NCI-H510A treated with DMSO at 0.1 percent for 48 hours (cell line): ENCODE measurements around the gene CNPPD1.
A peak's percentile ranks its signal among the peaks of the same experiment; 100 is the strongest.

ENCODE experiments used
- DNase-seq: peaks from one replicate; lab custom pipeline; 2025; lab: John Stamatoyannopoulos, UW

Gene CNPPD1

DNA sequence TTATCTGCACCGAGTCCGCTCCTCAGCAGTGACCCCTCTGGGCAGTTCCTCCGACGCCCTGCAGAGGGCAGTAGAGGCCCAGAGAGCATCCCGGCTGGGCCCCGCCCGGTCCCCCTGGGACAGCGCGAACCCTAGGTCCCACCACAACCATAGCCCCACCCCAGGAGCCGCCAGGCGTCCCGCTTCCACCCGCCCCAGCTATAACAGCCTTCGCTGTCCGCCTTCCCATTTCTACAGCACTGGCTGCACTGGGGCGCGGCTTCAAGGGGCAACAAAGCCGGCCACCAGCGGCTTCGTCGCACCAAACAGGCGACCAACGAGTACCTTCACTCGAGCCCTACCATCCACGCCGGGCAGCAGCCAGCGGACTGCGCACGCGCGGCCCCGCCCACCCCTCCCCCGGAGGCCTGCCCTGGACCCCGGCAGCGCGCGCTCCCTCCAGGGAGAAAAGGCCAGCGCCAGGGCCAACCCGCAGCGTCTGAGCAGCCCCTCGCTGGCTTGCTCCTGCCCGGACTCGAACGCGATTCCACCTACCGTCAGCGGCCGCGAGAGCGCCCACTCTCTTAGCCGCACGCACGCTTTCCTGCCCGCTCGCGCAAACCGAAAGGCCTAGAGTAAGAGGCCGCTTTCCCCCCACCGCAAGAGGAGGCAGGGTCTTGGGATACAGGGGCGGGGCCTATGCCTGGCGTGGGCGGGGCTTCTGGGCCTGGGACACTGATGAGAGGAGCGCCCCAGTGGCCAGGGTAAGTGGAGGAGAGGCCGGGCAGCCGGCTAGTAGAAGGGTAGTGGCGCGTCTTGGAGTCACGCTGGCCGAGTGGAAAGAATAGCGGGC lies 16.3 kb downstream of the CNPPD1 start, which contains the start of gene NHEJ1:
Gene NHEJ1, minus strand, starts transcription at position 630 of the 832 bp plus-strand sequence. CDS start 2,453 bp downstream, outside the sequence.
- DNase-seq, result peak; percentile 89

- no peak for DNase-seq
Observed at GRCh38 chr2:219159771-219160185, 16.9 kb downstream of the CNPPD1 start.

GRCh38 chr2:219158586-219158985 lies 18.1 kb downstream of the CNPPD1 start:
- DNase-seq, result no peak

DNA sequence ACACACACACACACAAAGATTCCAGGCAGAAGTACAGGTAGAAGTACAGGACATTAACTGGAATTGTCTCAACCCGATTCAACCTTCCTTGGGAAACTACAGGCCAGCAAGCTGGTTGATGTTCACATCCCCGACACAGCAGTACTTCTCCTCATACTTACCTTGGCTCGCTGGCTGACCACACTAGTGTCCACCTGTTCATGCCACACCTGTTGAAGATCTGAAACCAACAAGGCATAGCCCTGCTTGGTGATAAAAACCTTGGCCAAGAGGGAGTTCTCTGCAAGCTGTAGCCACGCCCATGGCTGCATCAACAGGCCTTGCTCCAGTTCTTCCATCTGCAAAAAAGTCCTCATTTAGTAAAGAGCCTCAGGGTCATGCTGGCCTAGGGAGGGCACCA lies 18.7 kb downstream of the CNPPD1 start:
- DNase-seq, result no peak

DNA sequence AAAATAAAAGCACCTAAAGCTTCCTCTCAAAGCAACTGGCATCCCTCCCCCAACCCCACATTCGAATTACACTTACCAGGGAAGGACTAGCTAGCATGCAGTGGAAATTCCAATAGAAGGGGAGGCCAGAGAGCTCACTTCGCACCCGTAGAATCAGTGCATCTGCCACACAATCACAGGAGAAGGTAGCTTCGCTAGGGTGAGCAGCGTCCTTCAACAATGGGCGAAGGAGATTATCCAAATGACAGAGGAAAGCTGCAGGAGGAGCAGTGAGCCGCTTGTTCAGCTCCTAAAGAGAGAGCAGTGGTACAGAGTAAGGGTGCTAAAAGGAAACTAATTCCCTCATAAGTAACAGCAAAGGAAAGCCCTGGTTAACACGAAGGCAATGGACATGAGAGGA lies 19.3 kb downstream of the CNPPD1 start:
- no peak for DNase-seq

DNA sequence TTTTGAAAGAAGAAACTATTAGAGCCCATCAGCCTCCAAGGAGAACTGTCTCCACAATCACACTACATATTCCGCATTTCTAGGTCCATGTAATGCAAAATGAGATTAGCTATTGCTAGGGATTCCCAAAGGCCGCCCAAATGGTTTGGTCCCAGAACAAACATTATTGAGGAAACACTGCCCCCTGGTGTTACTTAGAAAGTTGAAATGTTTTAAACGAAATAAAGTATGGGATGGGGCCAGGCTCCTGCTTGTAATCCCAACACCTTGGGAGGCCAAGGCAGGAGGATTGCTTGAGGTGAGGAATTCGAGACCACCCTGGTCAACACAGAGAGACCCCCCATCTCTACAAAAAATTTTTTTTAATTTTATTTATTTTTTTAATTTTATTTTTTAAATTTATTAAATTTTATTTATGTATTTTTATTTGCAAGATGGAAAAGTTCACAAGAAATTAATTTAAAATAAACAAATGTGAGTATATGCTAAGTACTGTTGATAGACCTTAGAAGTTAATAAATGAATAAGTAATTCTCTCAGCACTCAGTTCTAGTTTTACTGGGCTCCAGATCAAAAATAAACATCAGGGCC lies 21.6 kb downstream of the CNPPD1 start:
- peak; percentile 83 for DNase-seq

- peak; percentile 24 for DNase-seq
Observed at GRCh38 chr2:219149667-219150066, 27.1 kb downstream of the CNPPD1 start.

DNA sequence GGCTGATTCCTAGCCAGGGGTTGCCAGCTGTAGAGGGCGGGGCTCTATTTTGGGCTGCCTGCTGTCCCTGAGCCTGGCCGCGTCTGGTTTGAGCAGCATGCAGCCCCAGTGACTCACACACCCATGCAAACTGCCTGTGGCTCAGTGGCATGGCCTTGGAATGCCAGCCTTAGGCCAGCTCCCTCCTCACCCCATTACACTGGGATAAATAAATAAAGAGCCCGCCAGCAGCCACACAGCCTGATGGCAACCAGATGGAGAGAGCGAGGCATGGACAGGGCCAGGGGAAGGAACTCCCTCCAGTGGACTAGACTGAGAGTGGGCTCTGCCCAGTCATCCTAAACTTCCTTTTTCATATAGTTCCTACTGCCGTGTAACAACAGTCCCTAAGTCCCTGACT lies 34.4 kb downstream of the CNPPD1 start:
- DNase-seq, result no peak

GRCh38 chr2:219140722-219141121 lies 36.0 kb downstream of the CNPPD1 start:
- no peak for DNase-seq

DNA sequence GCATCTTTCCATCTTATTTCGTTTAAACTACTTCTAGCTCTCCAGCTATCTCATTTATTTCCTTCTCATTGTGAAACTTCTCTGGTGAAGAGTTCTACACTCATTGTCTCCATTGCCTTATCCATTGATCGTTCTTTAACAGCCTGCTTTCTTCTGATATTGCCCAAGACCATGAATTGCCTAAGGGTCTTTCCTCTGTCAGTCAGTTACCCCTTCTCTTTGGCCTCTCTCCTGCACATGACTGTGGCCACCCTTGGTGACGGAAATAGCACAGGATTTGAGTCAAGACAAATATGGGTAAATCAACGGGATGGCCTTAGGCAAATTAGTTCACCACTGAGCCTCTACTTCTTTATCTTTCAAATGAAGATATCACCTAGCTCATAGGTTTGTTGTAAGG lies 42.7 kb downstream of the CNPPD1 start:
- no peak for DNase-seq

DNA sequence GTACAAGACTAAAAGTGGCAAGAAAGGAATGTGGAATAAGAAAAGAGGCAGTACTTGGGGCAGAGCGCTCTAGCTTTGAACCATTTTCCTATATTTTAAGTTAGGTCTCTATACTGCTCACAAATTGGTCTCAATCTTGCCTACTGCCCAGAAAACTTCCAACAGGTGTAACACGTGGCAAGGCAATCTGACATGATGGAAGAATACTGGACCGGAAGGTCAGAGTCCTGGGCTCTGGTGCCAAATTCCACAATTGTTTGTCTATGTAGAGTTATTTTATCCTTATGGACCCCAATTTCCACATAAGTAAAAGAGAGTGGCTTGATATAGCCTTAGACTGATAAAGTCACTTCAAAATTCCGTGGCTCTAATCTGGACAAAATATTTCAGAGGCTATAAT lies 45.0 kb downstream of the CNPPD1 start:
- DNase-seq, result no peak

GRCh38 chr2:219131327-219131726 lies 45.4 kb downstream of the CNPPD1 start:
- DNase-seq, result no peak

- no peak for DNase-seq
Observed at GRCh38 chr2:219129589-219129988, 47.1 kb downstream of the CNPPD1 start.

DNA sequence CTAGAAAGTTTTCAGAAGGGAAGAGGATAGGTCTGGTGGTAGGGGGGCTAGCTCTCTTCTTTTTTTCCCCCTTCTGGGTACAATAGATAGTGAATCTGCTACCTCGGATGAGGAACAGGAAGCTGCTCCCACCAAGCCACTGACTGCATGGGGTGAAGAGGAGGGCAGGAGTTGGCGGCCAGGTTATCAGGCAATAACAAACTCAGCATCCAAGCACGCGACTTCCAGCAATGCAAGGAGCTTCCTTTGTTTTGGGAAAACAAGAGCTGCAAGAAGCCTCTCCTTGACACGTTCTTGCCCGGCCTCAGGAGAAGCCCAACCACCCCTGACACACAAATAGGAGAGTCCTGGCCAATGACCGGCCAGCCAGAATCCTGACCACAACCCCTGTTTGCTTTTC lies 48.3 kb downstream of the CNPPD1 start:
- no peak for DNase-seq

DNA sequence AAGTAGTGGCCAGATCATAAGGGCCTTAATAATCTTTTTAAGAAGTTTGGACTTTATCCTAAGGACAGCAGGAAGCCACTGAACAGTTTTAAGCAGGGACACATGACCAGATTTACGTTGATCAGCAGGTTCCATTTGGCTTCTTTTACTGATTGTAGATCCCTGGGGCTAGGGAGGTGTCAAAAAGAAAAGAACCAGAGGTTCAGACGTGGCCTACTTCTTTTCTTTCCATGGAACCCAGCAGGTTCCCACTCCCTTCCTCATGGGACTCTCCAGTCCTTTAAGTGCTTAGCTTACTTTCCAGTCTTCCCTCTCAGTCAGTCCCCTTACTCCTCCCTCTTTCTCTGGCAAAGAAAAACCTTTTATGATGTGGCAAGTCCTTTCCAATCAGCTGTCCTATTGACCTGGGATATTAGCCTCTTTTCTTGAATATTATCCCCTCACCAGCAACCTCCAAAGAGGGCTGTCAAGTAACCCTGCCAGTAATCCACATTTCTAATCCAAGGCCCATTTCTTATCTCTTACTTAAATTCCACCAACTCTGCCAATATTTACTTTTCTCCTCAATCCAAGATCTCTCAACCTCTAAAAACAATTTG lies 49.6 kb downstream of the CNPPD1 start:
- DNase-seq, result no peak

DNA sequence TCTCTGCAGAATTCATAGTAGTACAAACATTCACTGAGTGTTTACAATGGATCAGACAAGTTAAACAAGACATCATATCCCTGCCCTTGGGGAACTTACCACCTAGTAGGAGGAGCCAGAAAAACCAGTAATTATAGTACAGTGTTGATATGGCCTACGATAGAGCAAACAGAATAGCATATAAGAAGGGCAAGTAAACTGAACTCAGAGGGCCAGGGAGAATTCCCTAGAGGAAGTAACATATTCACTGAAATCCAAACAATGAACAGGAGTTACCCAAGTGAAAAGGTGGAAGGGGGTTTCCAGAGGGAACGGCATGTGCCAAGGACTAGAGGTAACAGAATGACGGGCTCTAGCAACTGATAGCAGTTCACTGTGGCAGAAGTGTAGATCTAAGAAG lies 50.2 kb downstream of the CNPPD1 start:
- DNase-seq, result peak; percentile 24

DNA sequence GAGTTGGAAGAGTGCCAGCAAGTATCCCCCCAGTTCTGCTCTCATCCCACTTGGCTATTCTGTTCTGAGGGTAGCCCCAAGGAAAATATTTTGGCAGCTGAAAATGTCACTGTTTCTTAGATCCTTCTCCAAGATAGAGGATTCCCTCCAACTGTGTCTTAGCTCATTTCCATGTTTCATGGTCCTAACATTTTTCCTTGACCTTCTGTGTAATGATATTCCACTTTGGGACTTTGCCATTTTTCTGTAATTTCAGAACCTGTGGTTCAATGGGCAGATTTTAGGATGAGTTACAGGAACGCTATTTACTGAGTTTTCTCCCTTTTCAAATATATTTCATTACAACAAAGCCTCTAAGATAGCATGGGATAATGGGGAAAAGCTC lies 50.8 kb downstream of the CNPPD1 start:
- no peak for DNase-seq

DNA sequence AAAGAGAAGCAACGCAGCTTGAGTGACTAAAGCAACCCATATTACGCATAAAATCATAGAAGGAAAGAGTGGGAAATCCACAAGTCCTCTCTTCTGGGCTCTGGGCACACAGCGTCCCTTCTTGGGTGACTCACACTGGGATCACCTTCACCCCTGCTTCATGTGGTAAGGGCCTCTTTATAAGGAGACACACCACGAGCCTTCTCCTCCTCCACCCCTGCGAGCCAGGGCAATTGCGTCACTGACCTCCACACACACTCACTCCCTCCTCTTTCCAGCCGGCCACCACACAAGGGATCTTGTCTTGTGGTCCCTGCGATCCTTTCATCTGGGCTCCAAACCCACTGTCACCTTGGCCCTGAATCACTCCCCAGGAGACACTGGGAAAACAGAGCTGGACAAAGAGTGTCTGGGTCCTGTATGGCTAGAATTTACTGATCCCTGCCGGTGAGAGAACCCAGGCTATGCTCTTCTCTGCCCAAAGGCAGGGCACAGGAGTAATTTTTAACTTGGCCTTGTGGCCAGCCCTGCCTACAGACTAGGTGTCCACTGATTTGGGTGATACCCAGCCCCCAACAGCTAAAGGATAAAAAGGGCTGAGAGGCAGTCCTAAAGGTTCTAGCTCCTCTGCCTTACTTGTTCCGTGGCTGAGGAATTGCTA lies 51.4 kb downstream of the CNPPD1 start:
- no peak for DNase-seq

DNA sequence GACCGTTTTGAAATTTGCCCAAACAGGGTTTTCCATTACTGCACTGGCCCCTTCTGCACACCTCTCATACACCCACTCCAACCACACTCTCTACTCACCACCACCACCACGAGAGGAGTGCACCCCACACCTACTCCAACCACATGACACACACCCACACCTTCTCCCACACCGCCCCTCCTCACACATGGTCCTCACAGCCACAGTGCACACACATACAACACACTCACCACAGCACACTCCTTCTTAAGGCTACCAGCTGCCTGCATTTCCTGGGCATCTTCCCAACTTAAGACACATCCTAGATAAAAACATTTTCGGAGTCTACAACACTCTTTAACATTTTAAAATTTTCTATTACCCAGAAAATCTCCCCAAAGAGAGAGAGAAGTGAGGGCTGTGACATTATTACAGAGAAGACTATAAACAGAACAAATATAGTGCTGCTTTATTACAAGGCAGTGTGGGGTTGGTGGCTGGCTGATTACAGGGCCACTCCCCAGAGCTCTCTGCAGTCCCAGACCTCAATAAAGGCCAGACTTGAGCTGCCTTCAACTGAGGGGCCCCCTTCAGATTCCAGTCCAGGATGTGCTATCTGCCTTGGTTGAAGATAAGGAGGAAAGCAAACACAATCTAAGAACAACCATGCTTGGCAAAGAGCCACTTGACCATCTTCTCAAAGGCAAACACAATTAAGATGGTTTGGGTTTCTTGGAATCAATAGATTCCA lies 52.2 kb downstream of the CNPPD1 start:
- DNase-seq, result no peak

GRCh38 chr2:219123356-219124135 lies 53.2 kb downstream of the CNPPD1 start:
- DNase-seq, result no peak
